Left ventricle myocardium inferior (tissue), 1 donor: Measurements from ENCODE around the gene KIF16B. TPM values are rescaled to one million over a fixed set of nuclear protein-coding genes. Genes with fewer than 3 reads are reported as not detected.

Experiments used
- DNase-seq: peaks from one replicate; pipeline ENCODE4 v3.0.0-alpha.2; 2020
- H3K27ac ChIP-seq: fragments of 200-600 bp; replicated peaks from 2 replicates; pipeline ENCODE4 v1.8.0; 2021
- H3K27me3 ChIP-seq: fragments of 200-600 bp; 2 replicates; pipeline ENCODE4 v1.8.0; 2021; ENCODE audit warnings: low read depth
- H3K36me3 ChIP-seq: fragments of 200-600 bp; 2 replicates; pipeline ENCODE4 v1.8.0; 2021
- H3K4me1 ChIP-seq: fragments of 200-600 bp; 2 replicates; pipeline ENCODE4 v1.8.0; 2021
- H3K4me3 ChIP-seq: fragments of 200-600 bp; 2 replicates; pipeline ENCODE4 v1.8.0; 2021; ENCODE audit warnings: mild to moderate bottlenecking, moderate library complexity
- H3K9me3 ChIP-seq: fragments of 200-600 bp; replicated peaks from 2 replicates; pipeline ENCODE4 v1.8.0; 2021
- CTCF ChIP-seq: fragments of 200-600 bp; IDR thresholded peaks from 2 replicates; pipeline ENCODE4 v1.8.0; 2021; ENCODE audit warnings: antibody characterized with exemption, mild to moderate bottlenecking, borderline replicate concordance
- intact Hi-C: fragments of 100-400 bp; cut with micrococcal nuclease; formaldehyde crosslinking; loops from one replicate; pipeline ENCODE4 v1.11.0; 2022
- total RNA-seq: library from RNA; stranded (reverse); fragmentation: NEBNext Ultra II Directional; extraction: Animal tissue kit (Norgen Biotek cat#: 25700); gene quantifications from one replicate; pipeline ENCODE4 v1.2.1, GENCODE V29; 2021
- donor health status: DM: no; HTN: yes; CAD: no; lungs with severe emphysema.

Gene KIF16B
- total RNA-seq, 1 donor from 2014 or later, result 16.4 TPM

DNA sequence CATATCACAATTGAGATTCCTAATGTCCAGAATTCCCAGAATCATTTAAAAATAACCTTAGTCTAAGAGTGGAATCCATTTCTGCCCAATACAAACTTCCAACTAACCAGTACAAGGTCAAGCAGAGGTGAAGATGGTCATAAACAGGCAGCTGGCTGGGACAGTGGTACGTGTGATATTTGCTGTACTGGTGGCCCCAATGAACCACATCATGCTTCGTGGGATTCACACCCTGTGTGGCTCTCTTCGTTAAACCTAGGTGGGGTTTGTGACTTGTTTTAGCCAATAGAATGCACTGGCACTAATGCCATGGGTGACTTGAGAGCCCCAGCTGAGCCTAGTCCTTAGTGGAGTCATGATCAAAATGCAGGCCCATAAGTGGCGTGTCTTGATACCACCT, 286.6 kb downstream of the KIF16B start:
- Histone ChIP-seq H3K27me3 (no peaks in the 10 kb centered on the region), H3K27ac (no peak overlapping the region), H3K36me3 (peaks cover 11% of the 10 kb centered on the region), H3K4me1 (no peaks in the 10 kb centered on the region), H3K4me3 (no peak overlapping the region), H3K9me3 (no peaks in the 10 kb centered on the region)
- TF ChIP-seq CTCF, result no peak
- no peak for DNase-seq
- intact Hi-C loops, result no loop called here

GRCh38 chr20:16284385-16285100, 288.7 kb downstream of the KIF16B start:
- peaks cover 11% of the 10 kb centered on the region for H3K36me3 ChIP-seq
- H3K27me3 ChIP-seq, result no peaks in the 10 kb centered on the region
- no peak for TF ChIP-seq CTCF
- H3K4me3 ChIP-seq, result no peak overlapping the region
- no peaks in the 10 kb centered on the region for H3K9me3 ChIP-seq
- no peaks in the 10 kb centered on the region for H3K4me1 ChIP-seq
- intact Hi-C loops, result no loop called here
- no peak overlapping the region for H3K27ac ChIP-seq
- DNase-seq, result no peak

DNA sequence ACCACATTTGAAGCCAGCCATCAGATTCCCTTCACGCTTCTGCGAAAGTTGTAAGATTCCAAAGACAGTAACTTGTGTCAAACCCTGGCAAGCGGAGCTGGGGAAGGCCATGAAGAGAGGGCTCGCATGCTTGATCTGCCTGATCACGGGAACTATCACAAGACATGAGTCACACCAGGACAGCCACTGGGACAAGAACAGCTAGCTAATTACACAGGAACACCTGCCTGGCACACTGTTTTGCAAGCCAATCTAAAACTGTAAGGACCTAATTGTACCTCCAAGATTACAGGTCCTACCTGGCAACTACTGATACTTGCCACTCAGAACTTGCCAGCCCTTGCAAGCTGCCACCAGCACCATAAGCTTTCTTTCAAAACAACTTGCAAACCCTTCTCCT, 289.3 kb downstream of the KIF16B start:
- no peak for TF ChIP-seq CTCF
- intact Hi-C loops, result no loop called here
- H3K9me3 ChIP-seq, result no peaks in the 10 kb centered on the region
- no peaks in the 10 kb centered on the region for H3K27me3 ChIP-seq
- DNase-seq, result no peak
- H3K4me3 ChIP-seq, result no peak overlapping the region
- H3K4me1 ChIP-seq, result no peaks in the 10 kb centered on the region
- H3K36me3 ChIP-seq, result peaks cover 11% of the 10 kb centered on the region
- H3K27ac ChIP-seq, result no peak overlapping the region

GRCh38 chr20:16283307-16283706, 289.9 kb downstream of the KIF16B start:
- Histone ChIP-seq H3K4me3 (no peak overlapping the region), H3K27ac (no peak overlapping the region), H3K27me3 (no peaks in the 10 kb centered on the region), H3K4me1 (no peaks in the 10 kb centered on the region), H3K9me3 (no peaks in the 10 kb centered on the region), H3K36me3 (peaks cover 11% of the 10 kb centered on the region)
- DNase-seq, result no peak
- no peak for TF ChIP-seq CTCF
- intact Hi-C loops, result no loop called here

- Histone ChIP-seq H3K27me3 (no peaks in the 10 kb centered on the region), H3K4me3 (no peak overlapping the region), H3K9me3 (no peaks in the 10 kb centered on the region), H3K36me3 (peaks cover 7% of the 10 kb centered on the region), H3K27ac (no peak overlapping the region), H3K4me1 (no peaks in the 10 kb centered on the region)
- TF ChIP-seq CTCF, result no peak
- intact Hi-C loops, result no loop called here
- DNase-seq, result no peak
Measured at GRCh38 chr20:16280219-16280618, 293.0 kb downstream of the KIF16B start.
